DOHH2 (cell line): Measurements from ENCODE around the gene ME3.

Experiments
- H3F3A ChIP-seq: fragments of 200-600 bp; sonication (generic), shearing (Covaris generic); 2 replicates; pipeline ENCODE4 v1.6.0; 2016; ENCODE audit warnings: antibody characterized with exemption, mild to moderate bottlenecking; ENCODE audit not compliant: control insufficient read depth, insufficient read depth
- H3K27ac ChIP-seq: fragments of 200-600 bp; sonication (generic); 2 replicates; pipeline ENCODE4 v1.5.1; 2014; ENCODE audit warnings: low read depth, mild to moderate bottlenecking, low read length, moderate library complexity
- H3K27me3 ChIP-seq: fragments of 200-600 bp; sonication (generic); 2 replicates; pipeline ENCODE4 v1.6.1; 2014; ENCODE audit warnings: mild to moderate bottlenecking, low read length, mixed read lengths; ENCODE audit not compliant: control insufficient read depth
- H3K36me3 ChIP-seq: fragments of 200-600 bp; sonication (generic); 2 replicates; pipeline ENCODE4 v1.6.1; 2014; ENCODE audit warnings: mild to moderate bottlenecking, low read length, moderate library complexity, mixed read lengths; ENCODE audit not compliant: control insufficient read depth
- H3K4me1 ChIP-seq: fragments of 200-600 bp; sonication (generic); 2 replicates; pipeline ENCODE4 v1.6.1; 2014; ENCODE audit warnings: mild to moderate bottlenecking, low read length, mixed read lengths; ENCODE audit not compliant: control insufficient read depth
- H3K4me2 ChIP-seq: fragments of 200-600 bp; sonication (generic); 2 replicates; pipeline ENCODE4 v1.6.0; 2014; ENCODE audit warnings: mild to moderate bottlenecking, low read length, moderate library complexity
- H3K4me3 ChIP-seq: fragments of 200-600 bp; sonication (generic); 2 replicates; pipeline ENCODE4 v1.5.1; 2014; ENCODE audit warnings: mild to moderate bottlenecking, low read length, mixed read lengths
- H3K79me2 ChIP-seq: fragments of 200-600 bp; sonication (generic); 2 replicates; pipeline ENCODE4 v1.6.1; 2014; ENCODE audit warnings: mild to moderate bottlenecking, low read length, mixed read lengths; ENCODE audit not compliant: control insufficient read depth
- H3K9me2 ChIP-seq: fragments of 200-600 bp; sonication (generic); replicated peaks from 2 replicates; pipeline ENCODE4 v1.6.1; 2014; ENCODE audit warnings: mild to moderate bottlenecking, low read length, mixed read lengths; ENCODE audit not compliant: control insufficient read depth
- H3K9me3 ChIP-seq: fragments of 200-600 bp; sonication (generic); 2 replicates; pipeline ENCODE4 v1.6.1; 2014; ENCODE audit warnings: antibody characterized with exemption, low read length, mixed read lengths; ENCODE audit not compliant: control insufficient read depth, insufficient read depth
- H4K20me1 ChIP-seq: fragments of 200-600 bp; sonication (generic); 2 replicates; pipeline ENCODE4 v1.6.0; 2014; ENCODE audit warnings: low read depth, mild to moderate bottlenecking, antibody characterized with exemption, low read length, moderate library complexity; ENCODE audit not compliant: control insufficient read depth, insufficient read depth
- CTCF ChIP-seq: fragments of 200-600 bp; sonication (generic); IDR thresholded peaks from one replicate; pipeline ENCODE4 v1.5.1; 2014; ENCODE audit warnings: antibody characterized with exemption, mild to moderate bottlenecking, low read depth, low read length; ENCODE audit not compliant: poor library complexity, severe bottlenecking
- EZH2phosphoT487 ChIP-seq: fragments of 200-600 bp; sonication (generic); IDR thresholded peaks from 2 replicates; pipeline ENCODE4 v1.6.1; 2017; ENCODE audit warnings: borderline replicate concordance, mild to moderate bottlenecking, antibody characterized with exemption, low read length, moderate library complexity, mixed read lengths

The ME3 gene

GRCh38 chr11:86416494-86416893 is 255.9 kb downstream of the ME3 start:
- Histone ChIP-seq H3K79me2 (no peaks in the 10 kb centered on the region), H3K4me3 (no peak overlapping the region), H3K27ac (no peak overlapping the region), H3F3A (no peaks in the 10 kb centered on the region), H3K4me2 (no peak overlapping the region), H3K36me3 (no peaks in the 10 kb centered on the region), H4K20me1 (no peaks in the 10 kb centered on the region), H3K4me1 (no peaks in the 10 kb centered on the region), H3K9me2 (no peaks in the 10 kb centered on the region), H3K9me3 (no peaks in the 10 kb centered on the region), H3K27me3 (no peaks in the 10 kb centered on the region; the same call in 1 of the 2 replicates)
- TF ChIP-seq CTCF (no peak), EZH2phosphoT487 (no peak)

- no peaks in the 10 kb centered on the region for H3K9me2 ChIP-seq
- no peak overlapping the region for H3K4me3 ChIP-seq
- H3K4me2 ChIP-seq = no peak overlapping the region
- no peaks in the 10 kb centered on the region for H3K4me1 ChIP-seq
- H3K27me3 ChIP-seq = no peaks in the 10 kb centered on the region; the same call in 1 of the 2 replicates
- no peaks in the 10 kb centered on the region for H3F3A ChIP-seq
- TF ChIP-seq EZH2phosphoT487 = no peak
- no peak for TF ChIP-seq CTCF
- H4K20me1 ChIP-seq = no peaks in the 10 kb centered on the region
- H3K79me2 ChIP-seq = no peaks in the 10 kb centered on the region
- H3K9me3 ChIP-seq = no peaks in the 10 kb centered on the region
- no peak overlapping the region for H3K27ac ChIP-seq
- H3K36me3 ChIP-seq = no peaks in the 10 kb centered on the region
Measured at GRCh38 chr11:86415026-86415425, 257.4 kb downstream of the ME3 start.

- no peaks in the 10 kb centered on the region for H3K4me1 ChIP-seq
- H3K27me3 ChIP-seq = no peaks in the 10 kb centered on the region; the same call in 1 of the 2 replicates
- no peaks in the 10 kb centered on the region for H4K20me1 ChIP-seq
- no peak overlapping the region for H3K27ac ChIP-seq
- H3K9me2 ChIP-seq = no peaks in the 10 kb centered on the region
- H3K9me3 ChIP-seq = no peaks in the 10 kb centered on the region
- no peaks in the 10 kb centered on the region for H3F3A ChIP-seq
- no peak overlapping the region for H3K4me2 ChIP-seq
- no peaks in the 10 kb centered on the region for H3K79me2 ChIP-seq
- no peak overlapping the region for H3K4me3 ChIP-seq
- no peak for TF ChIP-seq CTCF
- no peak for TF ChIP-seq EZH2phosphoT487
- no peaks in the 10 kb centered on the region for H3K36me3 ChIP-seq
Measured at GRCh38 chr11:86414032-86414431, 258.4 kb downstream of the ME3 start.

GRCh38 chr11:86408845-86409244 is 263.6 kb downstream of the ME3 start:
- Histone ChIP-seq H3K36me3 (no peaks in the 10 kb centered on the region), H3K79me2 (no peaks in the 10 kb centered on the region), H3K9me3 (no peaks in the 10 kb centered on the region), H3K4me2 (no peak overlapping the region), H3K27me3 (no peaks in the 10 kb centered on the region), H3K4me1 (no peaks in the 10 kb centered on the region), H3F3A (no peaks in the 10 kb centered on the region), H4K20me1 (no peaks in the 10 kb centered on the region), H3K27ac (no peak overlapping the region), H3K4me3 (no peak overlapping the region), H3K9me2 (no peaks in the 10 kb centered on the region)
- TF ChIP-seq EZH2phosphoT487 = no peak
- TF ChIP-seq CTCF = no peak
